Measurements from ENCODE around the gene SLX4.

- TF ChIP-seq CTCF (IDR thresholded peaks at IDR 0.05): no peak
- TF ChIP-seq POLR2A (IDR thresholded peaks at IDR 0.05): no peak
Observed at GRCh38 chr16:3561626-3562025, 49.8 kb downstream of the SLX4 start.
